SU-DHL-6 (cell line): ENCODE results near the gene MGAT4D.
"Not testable (repeated sequence)": the region's sequence is repeated elsewhere in the genome, so short reads cannot be mapped to it uniquely, and the experiment has no call there.

Experiments
- H2AFZ ChIP-seq: fragments of 200-600 bp; sonication (generic); 2 replicates; pipeline ENCODE4 v1.6.1; 2014; ENCODE audit warnings: low read depth, mild to moderate bottlenecking, moderate library complexity, mixed read lengths, antibody characterized with exemption, low read length; ENCODE audit not compliant: severe bottlenecking
- H3F3A ChIP-seq: fragments of 200-600 bp; shearing (Covaris generic); 2 replicates; pipeline ENCODE4 v1.6.0; 2016; ENCODE audit warnings: antibody characterized with exemption, mild to moderate bottlenecking; ENCODE audit not compliant: insufficient read depth
- H3K27ac ChIP-seq: fragments of 200-600 bp; sonication (generic); 2 replicates; pipeline ENCODE4 v1.5.1; 2016; ENCODE audit warnings: low read depth, mild to moderate bottlenecking, low read length, moderate library complexity, mixed read lengths
- H3K27me3 ChIP-seq: fragments of 200-600 bp; sonication (generic), shearing (Covaris generic); 2 replicates; pipeline ENCODE4 v1.6.0; 2014; ENCODE audit warnings: mild to moderate bottlenecking, low read length
- H3K36me3 ChIP-seq: fragments of 200-600 bp; sonication (generic); 2 replicates; pipeline ENCODE4 v1.6.1; 2014; ENCODE audit warnings: mild to moderate bottlenecking, low read length, mixed read lengths
- H3K4me2 ChIP-seq: fragments of 300-600, 200-600 bp; shearing (Covaris generic), sonication (generic); 2 replicates; pipeline ENCODE4 v1.6.0; 2014; ENCODE audit warnings: low read length, low read depth, mild to moderate bottlenecking; ENCODE audit not compliant: poor library complexity, severe bottlenecking
- H3K4me3 ChIP-seq: fragments of 200-600 bp; sonication (generic); 2 replicates; pipeline ENCODE4 v1.5.1; 2014; ENCODE audit warnings: antibody characterized with exemption, low read length, mild to moderate bottlenecking, mixed read lengths; ENCODE audit not compliant: insufficient read depth, poor library complexity, severe bottlenecking
- H3K79me2 ChIP-seq: fragments of 200-600 bp; sonication (generic); 2 replicates; pipeline ENCODE4 v1.6.1; 2014; ENCODE audit warnings: mild to moderate bottlenecking, low read length, moderate library complexity; ENCODE audit not compliant: insufficient read depth
- H3K9ac ChIP-seq: fragments of 200-600 bp; sonication (generic); 2 replicates; pipeline ENCODE4 v1.7.0; 2014; ENCODE audit warnings: mild to moderate bottlenecking, low read length
- H3K9me2 ChIP-seq: fragments of 200-600 bp; sonication (generic); replicated peaks from 2 replicates; pipeline ENCODE4 v1.6.1; 2014; ENCODE audit warnings: low read length; ENCODE audit not compliant: insufficient read depth
- H3K9me3 ChIP-seq: fragments of 200-600 bp; sonication (generic); 2 replicates; pipeline ENCODE4 v1.6.1; 2014; ENCODE audit warnings: low read length, mixed read lengths; ENCODE audit not compliant: insufficient read depth
- H4K20me1 ChIP-seq: fragments of 200-600 bp; sonication (generic); 2 replicates; pipeline ENCODE4 v1.6.1; 2014; ENCODE audit warnings: low read depth, mild to moderate bottlenecking, antibody characterized with exemption, low read length, moderate library complexity, mixed read lengths
- CTCF ChIP-seq: fragments of 200-600 bp; sonication (generic); IDR thresholded peaks from one replicate; pipeline ENCODE4 v1.5.1; 2017; ENCODE audit warnings: antibody characterized with exemption, mild to moderate bottlenecking, low read length, moderate library complexity; ENCODE audit not compliant: insufficient read depth, poor library complexity, severe bottlenecking
- EZH2phosphoT487 ChIP-seq: fragments of 200-600 bp; sonication (generic), shearing (Covaris generic); conservative IDR thresholded peaks from 2 replicates; pipeline ENCODE4 v1.6.1; 2018; ENCODE audit warnings: mild to moderate bottlenecking, antibody characterized with exemption, low read length, moderate library complexity, mixed read lengths

The MGAT4D gene

GRCh38 chr4:140450352-140450751, 47.7 kb downstream of the MGAT4D start:
- no peaks in the 10 kb centered on the region for H3K9me2 ChIP-seq
- H3K27me3 ChIP-seq: no peaks in the 10 kb centered on the region
- H3K27ac ChIP-seq: no peak overlapping the region
- H4K20me1 ChIP-seq: no peaks in the 10 kb centered on the region
- no peaks in the 10 kb centered on the region for H3K79me2 ChIP-seq
- no peak overlapping the region for H3K4me2 ChIP-seq
- H3F3A ChIP-seq: no peaks in the 10 kb centered on the region
- no peak overlapping the region for H3K4me3 ChIP-seq
- H2AFZ ChIP-seq: no peak overlapping the region
- H3K9me3 ChIP-seq: no peaks in the 10 kb centered on the region
- no peak overlapping the region for H3K9ac ChIP-seq
- H3K36me3 ChIP-seq: no peaks in the 10 kb centered on the region
- TF ChIP-seq CTCF (no peak), EZH2phosphoT487 (no peak)

- Histone ChIP-seq H3K27ac (no peak overlapping the region), H3K9me3 (no peaks in the 10 kb centered on the region), H3K9ac (no peak overlapping the region), H3K4me3 (no peak overlapping the region), H2AFZ (no peak overlapping the region), H3K36me3 (no peaks in the 10 kb centered on the region), H3K9me2 (no peaks in the 10 kb centered on the region), H3F3A (no peaks in the 10 kb centered on the region), H4K20me1 (no peaks in the 10 kb centered on the region), H3K79me2 (no peaks in the 10 kb centered on the region), H3K27me3 (no peaks in the 10 kb centered on the region), H3K4me2 (no peak overlapping the region)
- no peak for TF ChIP-seq CTCF
- TF ChIP-seq EZH2phosphoT487: no peak
Observed at GRCh38 chr4:140448830-140449229, 49.3 kb downstream of the MGAT4D start.

GRCh38 chr4:140448162-140448561, 49.9 kb downstream of the MGAT4D start:
- no peak overlapping the region for H3K9ac ChIP-seq
- H3K9me3 ChIP-seq: no peaks in the 10 kb centered on the region
- H3K27me3 ChIP-seq: no peaks in the 10 kb centered on the region
- no peaks in the 10 kb centered on the region for H3K36me3 ChIP-seq
- no peak overlapping the region for H2AFZ ChIP-seq
- no peaks in the 10 kb centered on the region for H3K9me2 ChIP-seq
- H3K27ac ChIP-seq: no peak overlapping the region
- no peak overlapping the region for H3K4me3 ChIP-seq
- H3K4me2 ChIP-seq: no peak overlapping the region
- no peaks in the 10 kb centered on the region for H4K20me1 ChIP-seq
- H3K79me2 ChIP-seq: no peaks in the 10 kb centered on the region
- TF ChIP-seq EZH2phosphoT487 (no peak), CTCF (no peak)
- no peaks in the 10 kb centered on the region for H3F3A ChIP-seq

GRCh38 chr4:140444347-140444746, 53.7 kb downstream of the MGAT4D start:
- not testable (repeated sequence) for H3K27ac ChIP-seq, H3K36me3 ChIP-seq, H4K20me1 ChIP-seq, H3K4me3 ChIP-seq, H3K9me2 ChIP-seq, H3K4me2 ChIP-seq, H3K27me3 ChIP-seq, H3K9me3 ChIP-seq, H2AFZ ChIP-seq, H3K9ac ChIP-seq, H3K79me2 ChIP-seq, H3F3A ChIP-seq
